Psoas muscle (tissue), 8 donors: Measurements from ENCODE around the gene KRTAP4-12. TPM values are rescaled to one million over a fixed set of nuclear protein-coding genes. Genes with fewer than 3 reads are reported as not detected.
"Not testable (repeated sequence)": the region's sequence is repeated elsewhere in the genome, so short reads cannot be mapped to it uniquely, and the experiment has no call there.

Experiments
- ATAC-seq, 4 donors: fragments of 200-7000 bp; cut with Tn5 transposase; one replicate each; pipeline ENCODE4 v1.9.1; 2020; ENCODE audit warnings: moderate library complexity in 3 of 4, mild to moderate bottlenecking in 2 of 4
- DNase-seq, 2 donors: peaks; one replicate each; pipeline ENCODE4 v3.0.0-alpha.2; 2020
- H3K27ac ChIP-seq: fragments of 200-600 bp; one replicate; pipeline ENCODE4 v1.8.0; 2022
- H3K27me3 ChIP-seq, 3 donors: fragments of 200-600 bp in 1 of 3; one replicate each; pipeline versions ENCODE4 v1.6.1 to v1.8.0; 2013 to 2022; ENCODE audit warnings: low read length in 2 of 3, mild to moderate bottlenecking in 2 of 3, moderate library complexity in 1 of 3; ENCODE audit not compliant: insufficient read depth in 3 of 3
- H3K36me3 ChIP-seq, 2 donors: fragments of 200-600 bp in 1 of 2; one replicate each; pipeline versions ENCODE4 v1.6.1 to v1.8.0; 2013 to 2022; ENCODE audit warnings: low read depth in 1 of 2, mild to moderate bottlenecking in 1 of 2, moderate library complexity in 1 of 2; ENCODE audit not compliant: insufficient read depth in 1 of 2
- H3K4me1 ChIP-seq: fragments of 200-600 bp; one replicate; pipeline ENCODE4 v1.8.0; 2022
- H3K4me3 ChIP-seq: fragments of 200-600 bp; one replicate; pipeline ENCODE4 v1.8.0; 2022; ENCODE audit warnings: mild to moderate bottlenecking
- H3K9me3 ChIP-seq: fragments of 200-600 bp; one replicate; pipeline ENCODE4 v1.8.0; 2022
- WGBS, 3 donors: extraction: QIAGEN DNeasy Blood & Tissue Kit; methylation state at CpG; one replicate each; pipeline versions ENCODE4 v1.1.6 to v1.1.7; 2013; 5-methylcytosine and 5-hydroxymethylcytosine counted together
- intact Hi-C, 2 donors: fragments of 100-400 bp; cut with DNase I; formaldehyde crosslinking; loops; one replicate each; pipeline versions ENCODE4 v1.11.0 to v1.14.2; 2022
- polyA plus RNA-seq, 3 donors: library from polyadenylated mRNA; stranded (reverse); fragments of 200-250 nt; gene quantifications; one replicate each; pipeline ENCODE4 v1.2.3, GENCODE V29; 2013
- total RNA-seq, 4 donors: library from RNA; stranded (reverse); fragmentation: NEBNext Ultra II Directional in 2 of 4; extraction: Animal tissue kit (Norgen Biotek cat#: 25700) in 2 of 4; gene quantifications; one replicate each; pipeline versions ENCODE4 v1.2.1 to v1.2.4, GENCODE V29; 2021 to 2023
- TF ChIP-seq, protein P1 (sequence below): fragments of 200-600 bp; IDR thresholded peaks from one replicate; pipeline ENCODE4 v1.8.0; 2022; ENCODE audit warnings: antibody characterized with exemption
- donor health status: healthy with polysubstance abuse.
- donor health status: DM: no; HTN: no; CAD: no; lungs with moderate emphysema.
- donor health status: Bipolar disorder and iron deficiency.
- donor health status: healthy.
- donor health status: DM: yes; HTN: yes; CAD: no.
- donor health status: DM: no; HTN: no; CAD: no.
- donor health status: DM: no; HTN: no; CAD: no.
- donor health status: DM: yes; HTN: yes; CAD: no.

Gene KRTAP4-12
- total and polyA plus RNA-seq, 7 donors = not detected

- no peaks in the 10 kb centered on the region for H3K36me3 ChIP-seq
- peaks cover 0 to 19% (median 0%) of the 10 kb centered on the region in 3 donors for H3K27me3 ChIP-seq
- ATAC-seq = no peak
- DNase-seq = no peak
- intact Hi-C loops = no loop called here
- TF ChIP-seq, protein P1, sequence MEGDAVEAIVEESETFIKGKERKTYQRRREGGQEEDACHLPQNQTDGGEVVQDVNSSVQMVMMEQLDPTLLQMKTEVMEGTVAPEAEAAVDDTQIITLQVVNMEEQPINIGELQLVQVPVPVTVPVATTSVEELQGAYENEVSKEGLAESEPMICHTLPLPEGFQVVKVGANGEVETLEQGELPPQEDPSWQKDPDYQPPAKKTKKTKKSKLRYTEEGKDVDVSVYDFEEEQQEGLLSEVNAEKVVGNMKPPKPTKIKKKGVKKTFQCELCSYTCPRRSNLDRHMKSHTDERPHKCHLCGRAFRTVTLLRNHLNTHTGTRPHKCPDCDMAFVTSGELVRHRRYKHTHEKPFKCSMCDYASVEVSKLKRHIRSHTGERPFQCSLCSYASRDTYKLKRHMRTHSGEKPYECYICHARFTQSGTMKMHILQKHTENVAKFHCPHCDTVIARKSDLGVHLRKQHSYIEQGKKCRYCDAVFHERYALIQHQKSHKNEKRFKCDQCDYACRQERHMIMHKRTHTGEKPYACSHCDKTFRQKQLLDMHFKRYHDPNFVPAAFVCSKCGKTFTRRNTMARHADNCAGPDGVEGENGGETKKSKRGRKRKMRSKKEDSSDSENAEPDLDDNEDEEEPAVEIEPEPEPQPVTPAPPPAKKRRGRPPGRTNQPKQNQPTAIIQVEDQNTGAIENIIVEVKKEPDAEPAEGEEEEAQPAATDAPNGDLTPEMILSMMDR = no peak
- no peaks in the 10 kb centered on the region for H3K4me1 ChIP-seq
- WGBS, 3 donors = 54 to 68% (median 67%) methylated on average over 1 of the region's 1 CpG
- no peaks in the 10 kb centered on the region for H3K9me3 ChIP-seq
- no peak overlapping the region for H3K27ac ChIP-seq
- H3K4me3 ChIP-seq = no peak overlapping the region
Measured at GRCh38 chr17:41107941-41108450, 16.0 kb downstream of the KRTAP4-12 start.

DNA sequence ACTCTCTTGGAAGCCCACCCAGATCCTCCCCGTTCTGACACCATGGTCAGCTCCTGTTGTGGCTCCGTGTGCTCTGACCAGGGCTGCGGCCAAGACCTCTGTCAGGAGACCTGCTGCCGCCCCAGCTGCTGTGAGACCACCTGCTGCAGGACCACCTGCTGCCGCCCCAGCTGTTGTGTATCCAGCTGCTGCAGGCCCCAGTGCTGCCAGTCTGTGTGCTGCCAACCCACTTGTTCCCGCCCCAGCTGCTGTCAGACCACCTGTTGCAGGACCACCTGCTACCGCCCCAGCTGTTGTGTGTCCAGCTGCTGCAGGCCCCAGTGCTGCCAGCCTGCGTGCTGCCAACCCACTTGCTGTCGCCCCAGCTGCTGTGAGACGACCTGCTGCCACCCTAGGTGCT is 18.6 kb downstream of the KRTAP4-12 start, which contains the start of gene KRTAP4-9:
KRTAP4-9 (plus strand) TSS at position 43 of the 400 bp plus-strand sequence; CDS start at position 43, 0 bp downstream.
- H3K4me3 ChIP-seq, H3K4me1 ChIP-seq, intact Hi-C loops, ATAC-seq, DNase-seq, H3K36me3 ChIP-seq, H3K9me3 ChIP-seq, H3K27ac ChIP-seq: not testable (repeated sequence)
- peaks cover 0 to 19% (median 0%) of the 10 kb centered on the region in 3 donors for H3K27me3 ChIP-seq
- WGBS, 3 donors = 50 to 60% (median 58%) methylated on average over 5 to 10 of the region's 10 CpGs

DNA sequence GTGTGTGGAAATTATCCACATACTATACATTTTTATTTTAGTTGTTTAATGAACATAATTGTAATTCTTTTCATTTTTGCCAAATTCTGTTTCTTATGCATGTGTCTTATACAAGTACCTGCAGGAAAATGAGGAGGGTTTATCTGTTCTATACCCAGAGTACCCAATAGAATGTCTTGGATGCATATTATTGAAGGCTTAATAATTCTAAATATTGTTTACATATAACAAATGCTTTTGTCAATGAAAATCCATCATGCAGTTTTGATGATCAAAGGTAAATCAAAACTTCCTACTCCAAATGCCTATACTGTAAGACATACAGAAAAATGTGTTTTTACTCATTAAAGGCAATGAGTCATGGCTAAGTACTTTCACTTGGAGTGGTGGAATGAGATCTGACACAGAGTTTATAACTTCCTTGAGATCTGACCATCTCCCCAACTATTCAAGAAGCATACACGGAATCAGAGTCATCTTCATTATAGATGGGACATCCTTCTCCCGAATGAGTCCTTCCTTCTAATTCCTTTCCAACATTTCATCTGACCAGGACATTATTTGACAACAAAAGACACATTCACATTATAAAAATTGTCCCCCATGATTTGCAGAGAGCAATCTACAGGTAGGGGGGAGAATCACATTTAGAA is 19.5 kb downstream of the KRTAP4-12 start:
- ATAC-seq, DNase-seq, intact Hi-C loops: not testable (repeated sequence)

DNA sequence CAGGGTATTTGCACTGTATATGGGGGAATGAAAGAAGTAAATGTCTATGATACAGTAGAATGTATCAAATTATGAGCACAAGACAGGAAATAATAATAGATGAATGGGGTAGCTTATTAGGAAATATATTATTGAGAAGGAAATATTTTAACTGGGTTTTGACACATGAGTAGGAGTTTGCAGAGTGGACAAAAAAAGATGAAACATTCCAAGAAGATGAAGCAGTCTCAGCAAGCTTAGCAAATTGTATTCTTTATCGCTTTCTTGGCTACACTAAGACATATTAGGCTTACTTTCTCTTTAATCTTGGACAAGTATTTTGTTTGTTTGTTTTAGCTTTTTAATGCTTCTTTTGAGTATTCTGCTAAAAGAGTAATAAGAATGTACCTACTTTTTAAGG is 20.1 kb downstream of the KRTAP4-12 start:
- Histone ChIP-seq H3K27ac (no peak overlapping the region), H3K27me3 (peaks cover 0 to 19% (median 0%) of the 10 kb centered on the region in 3 donors), H3K4me1 (no peaks in the 10 kb centered on the region), H3K4me3 (no peak overlapping the region), H3K9me3 (no peaks in the 10 kb centered on the region), H3K36me3 (no peaks in the 10 kb centered on the region)
- ATAC-seq (no peak), DNase-seq (no peak)
- TF ChIP-seq, protein P1 = no peak
- WGBS, 3 donors = 90 to 96% (median 91%) methylated on average over 1 of the region's 1 CpG
- intact Hi-C loops = no loop called here

More for the DNA sequence above, 19.5 kb downstream of the KRTAP4-12 start:
- H3K27ac ChIP-seq, H3K4me3 ChIP-seq, H3K4me1 ChIP-seq, H3K36me3 ChIP-seq, H3K9me3 ChIP-seq: not testable (repeated sequence)
- H3K27me3 ChIP-seq = peaks cover 0 to 19% (median 0%) of the 10 kb centered on the region in 3 donors
- WGBS, 3 donors = 73 to 88% (median 79%) methylated on average over 2 of the region's 2 CpGs

- Histone ChIP-seq H3K36me3 (no peaks in the 10 kb centered on the region), H3K4me3 (no peak within 1 kb of the TSS), H3K4me1 (no peaks in the 10 kb centered on the region), H3K27me3 (peaks cover 0 to 12% (median 0%) of the 10 kb centered on the region in 3 donors), H3K9me3 (no peaks in the 10 kb centered on the region), H3K27ac (no peak within 1 kb of the TSS)
- WGBS, 3 donors = 37 to 48% (median 42%) methylated on average over 8 to 10 of the region's 10 CpGs
- intact Hi-C loops = no loop called here
- DNase-seq (no peak), ATAC-seq (no peak)
- TF ChIP-seq, protein P1 = no peak
Measured at GRCh38 chr17:41101586-41102259, 22.3 kb downstream of the KRTAP4-12 start, which contains the start of gene KRTAP4-16. Gene KRTAP4-16 (minus strand): TSS chr17:41102209. CDS start chr17:41102209, 0 bp downstream.

DNA sequence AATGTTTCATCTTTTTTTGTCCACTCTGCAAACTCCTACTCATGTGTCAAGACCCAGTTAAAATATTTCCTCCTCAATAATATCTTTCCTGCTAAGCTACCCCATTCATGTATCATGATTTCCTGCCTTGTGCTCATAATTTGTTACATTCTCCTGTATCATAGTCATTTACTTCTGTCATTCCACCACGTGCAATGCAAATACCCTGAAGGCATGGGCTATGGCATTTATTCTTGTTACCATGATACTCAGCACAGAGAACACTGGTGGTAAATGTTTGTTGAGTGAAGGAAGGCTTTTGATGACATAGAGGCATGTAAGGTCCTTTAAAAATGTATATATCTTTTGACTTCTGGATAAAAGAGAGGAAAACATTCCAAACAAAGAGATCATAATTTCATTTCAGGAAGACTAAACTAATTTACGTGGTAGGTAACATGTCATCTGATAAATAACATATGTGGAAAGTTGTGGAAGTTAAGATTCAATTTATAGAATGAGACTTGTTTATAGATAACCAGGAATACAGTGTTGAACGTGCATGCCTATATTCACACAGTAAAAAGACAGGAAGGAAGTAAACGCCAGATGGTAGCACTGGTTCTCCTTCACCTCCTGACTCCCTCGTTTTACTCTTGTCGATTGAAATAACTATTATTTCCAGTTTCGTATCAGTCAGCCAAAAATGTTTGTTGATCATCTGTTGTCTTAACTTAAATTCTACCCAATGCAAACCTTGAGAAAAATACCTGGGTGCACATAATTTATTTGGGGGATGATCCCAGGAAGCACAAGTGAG is 24.1 kb downstream of the KRTAP4-12 start:
- not testable (repeated sequence) for ATAC-seq

More for the DNA sequence above, 24.1 kb downstream of the KRTAP4-12 start:
- DNase-seq, H3K27ac ChIP-seq, H3K9me3 ChIP-seq, H3K27me3 ChIP-seq, H3K4me3 ChIP-seq, H3K4me1 ChIP-seq, intact Hi-C loops, H3K36me3 ChIP-seq: not testable (repeated sequence)
- WGBS, 3 donors = 56 to 65% (median 64%) methylated on average over 7 of the region's 7 CpGs
